Ishikawa (cell line): ENCODE data around the gene MIPOL1.

ENCODE experiments used
- TF ChIP-seq, protein P1 (sequence below): IDR thresholded peaks from 2 replicates; pipeline ENCODE4 v1.6.1; 2012
- TF ChIP-seq, protein P2 (sequence below): IDR thresholded peaks from 2 replicates; pipeline ENCODE4 v1.6.1; 2012

DNA sequence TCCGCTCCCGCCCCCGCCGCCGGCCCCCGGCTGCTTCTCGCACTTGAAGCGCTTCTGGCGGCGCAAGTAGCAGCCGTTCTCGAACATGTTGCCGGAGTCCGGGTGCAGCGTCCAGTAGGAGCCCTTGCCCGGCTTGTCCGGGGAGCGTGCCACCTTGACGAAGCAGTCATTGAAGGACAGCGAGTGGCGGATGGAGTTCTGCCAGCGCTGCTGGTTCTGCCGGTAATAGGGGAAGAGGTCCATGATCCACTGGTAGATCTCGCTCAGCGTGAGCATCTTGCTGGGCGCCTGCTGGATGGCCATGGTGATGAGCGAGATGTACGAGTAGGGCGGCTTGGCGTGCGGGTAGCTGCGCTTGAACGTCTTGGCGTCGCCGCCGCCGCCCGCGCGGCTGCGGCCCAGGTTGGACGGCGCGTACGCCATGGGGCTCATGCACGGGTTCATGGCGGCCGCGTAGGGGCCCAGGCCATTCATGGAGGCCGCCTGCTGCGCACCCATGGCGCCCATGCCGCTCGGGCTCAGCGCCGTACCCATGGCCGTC is 394.3 kb downstream of the MIPOL1 start:
- TF ChIP-seq, protein P1, sequence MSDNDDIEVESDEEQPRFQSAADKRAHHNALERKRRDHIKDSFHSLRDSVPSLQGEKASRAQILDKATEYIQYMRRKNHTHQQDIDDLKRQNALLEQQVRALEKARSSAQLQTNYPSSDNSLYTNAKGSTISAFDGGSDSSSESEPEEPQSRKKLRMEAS = no peak
- TF ChIP-seq, protein P2, sequence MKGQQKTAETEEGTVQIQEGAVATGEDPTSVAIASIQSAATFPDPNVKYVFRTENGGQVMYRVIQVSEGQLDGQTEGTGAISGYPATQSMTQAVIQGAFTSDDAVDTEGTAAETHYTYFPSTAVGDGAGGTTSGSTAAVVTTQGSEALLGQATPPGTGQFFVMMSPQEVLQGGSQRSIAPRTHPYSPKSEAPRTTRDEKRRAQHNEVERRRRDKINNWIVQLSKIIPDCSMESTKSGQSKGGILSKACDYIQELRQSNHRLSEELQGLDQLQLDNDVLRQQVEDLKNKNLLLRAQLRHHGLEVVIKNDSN = no peak
